MM.1S (cell line): ENCODE data around the gene CNGB1.

ENCODE experiments used
- EZH2 ChIP-seq: fragments of 300-600 bp; sonication (generic); optimal IDR thresholded peaks from 2 replicates; pipeline ENCODE3; 2017; ENCODE audit warnings: low read depth, mild to moderate bottlenecking, antibody characterized with exemption, low read length, mixed read lengths
- EZH2phosphoT487 ChIP-seq: fragments of 300-600 bp; sonication (generic); IDR thresholded peaks from 2 replicates; pipeline ENCODE4 v1.6.1; 2018; ENCODE audit warnings: antibody characterized with exemption, low read length
- TF ChIP-seq, protein P1 (sequence below): fragments of 300-600 bp; sonication (generic); IDR thresholded peaks from 2 replicates; pipeline ENCODE4 v1.5.1; 2016; ENCODE audit warnings: antibody characterized with exemption, low read length, mixed read lengths

DNA sequence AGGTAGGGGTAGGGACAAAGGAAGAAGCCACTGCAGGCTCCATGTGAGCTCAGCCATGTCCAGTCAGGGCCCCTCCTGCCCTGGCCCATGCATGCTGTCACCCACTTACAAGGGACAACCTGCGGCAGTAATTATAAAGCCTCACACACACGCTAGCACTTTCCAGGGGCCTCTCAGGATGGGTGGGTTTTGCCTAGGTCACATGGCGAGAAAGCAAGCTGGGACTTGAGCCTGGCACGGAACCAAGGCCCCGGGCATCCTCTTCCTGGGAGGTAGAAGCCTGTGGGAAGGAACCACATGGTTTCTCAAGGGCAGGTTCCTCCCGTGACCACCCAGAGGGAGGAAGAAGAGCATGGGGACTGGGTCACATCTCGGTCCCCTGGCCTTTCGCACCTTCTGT lies 22.5 kb upstream of the CNGB1 start:
- TF ChIP-seq, protein P1, sequence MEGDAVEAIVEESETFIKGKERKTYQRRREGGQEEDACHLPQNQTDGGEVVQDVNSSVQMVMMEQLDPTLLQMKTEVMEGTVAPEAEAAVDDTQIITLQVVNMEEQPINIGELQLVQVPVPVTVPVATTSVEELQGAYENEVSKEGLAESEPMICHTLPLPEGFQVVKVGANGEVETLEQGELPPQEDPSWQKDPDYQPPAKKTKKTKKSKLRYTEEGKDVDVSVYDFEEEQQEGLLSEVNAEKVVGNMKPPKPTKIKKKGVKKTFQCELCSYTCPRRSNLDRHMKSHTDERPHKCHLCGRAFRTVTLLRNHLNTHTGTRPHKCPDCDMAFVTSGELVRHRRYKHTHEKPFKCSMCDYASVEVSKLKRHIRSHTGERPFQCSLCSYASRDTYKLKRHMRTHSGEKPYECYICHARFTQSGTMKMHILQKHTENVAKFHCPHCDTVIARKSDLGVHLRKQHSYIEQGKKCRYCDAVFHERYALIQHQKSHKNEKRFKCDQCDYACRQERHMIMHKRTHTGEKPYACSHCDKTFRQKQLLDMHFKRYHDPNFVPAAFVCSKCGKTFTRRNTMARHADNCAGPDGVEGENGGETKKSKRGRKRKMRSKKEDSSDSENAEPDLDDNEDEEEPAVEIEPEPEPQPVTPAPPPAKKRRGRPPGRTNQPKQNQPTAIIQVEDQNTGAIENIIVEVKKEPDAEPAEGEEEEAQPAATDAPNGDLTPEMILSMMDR: no peak
- TF ChIP-seq EZH2: no peak
- TF ChIP-seq EZH2phosphoT487: no peak
